SHP77 (cell line): ENCODE measurements around the gene EYA3.

Experiments
- DNase-seq, 2 experiments: peaks; one replicate each; lab custom pipeline; 2025; lab: John Stamatoyannopoulos, UW

The EYA3 gene, protein sequence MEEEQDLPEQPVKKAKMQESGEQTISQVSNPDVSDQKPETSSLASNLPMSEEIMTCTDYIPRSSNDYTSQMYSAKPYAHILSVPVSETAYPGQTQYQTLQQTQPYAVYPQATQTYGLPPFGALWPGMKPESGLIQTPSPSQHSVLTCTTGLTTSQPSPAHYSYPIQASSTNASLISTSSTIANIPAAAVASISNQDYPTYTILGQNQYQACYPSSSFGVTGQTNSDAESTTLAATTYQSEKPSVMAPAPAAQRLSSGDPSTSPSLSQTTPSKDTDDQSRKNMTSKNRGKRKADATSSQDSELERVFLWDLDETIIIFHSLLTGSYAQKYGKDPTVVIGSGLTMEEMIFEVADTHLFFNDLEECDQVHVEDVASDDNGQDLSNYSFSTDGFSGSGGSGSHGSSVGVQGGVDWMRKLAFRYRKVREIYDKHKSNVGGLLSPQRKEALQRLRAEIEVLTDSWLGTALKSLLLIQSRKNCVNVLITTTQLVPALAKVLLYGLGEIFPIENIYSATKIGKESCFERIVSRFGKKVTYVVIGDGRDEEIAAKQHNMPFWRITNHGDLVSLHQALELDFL

DNA sequence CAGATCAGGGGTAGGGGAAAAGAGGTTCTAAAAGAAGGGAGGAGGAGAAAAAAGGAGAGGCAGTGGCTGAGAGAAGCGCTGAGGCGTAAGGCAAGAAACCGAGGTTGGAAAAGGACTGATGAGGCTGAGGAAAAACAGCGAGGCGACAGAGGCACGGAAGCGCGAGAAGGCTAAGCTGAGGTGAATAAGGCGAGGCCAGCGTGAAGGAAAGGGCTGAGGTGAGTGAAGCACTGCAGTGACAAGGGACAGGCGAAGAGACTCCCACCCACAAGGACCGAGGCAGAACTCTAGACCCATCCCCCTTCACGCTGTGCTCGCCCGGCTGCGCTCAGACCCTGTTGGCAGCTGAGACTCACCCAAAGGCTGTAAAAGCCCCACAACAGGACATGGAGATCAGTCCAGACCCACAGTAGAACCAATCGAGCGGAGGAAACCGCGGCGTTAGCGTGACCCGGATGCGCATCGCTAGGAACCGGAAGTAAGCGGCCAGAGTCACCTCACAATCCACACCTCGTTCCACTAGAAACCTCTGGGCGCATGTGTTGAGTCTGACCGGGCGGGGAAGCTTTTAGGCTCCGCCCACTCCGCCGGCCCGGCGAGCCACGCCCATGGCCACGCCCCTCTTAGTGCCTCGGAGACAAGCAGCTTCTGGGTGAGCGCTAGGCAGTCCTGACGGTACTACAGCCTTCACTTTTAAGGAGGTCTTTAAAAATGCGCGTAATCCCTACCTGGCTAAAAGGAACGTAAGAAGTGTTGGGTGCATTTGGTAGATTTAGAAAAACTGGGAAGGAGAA, at the start of gene EYA3:
Gene EYA3, minus strand, starts transcription at position 443 of the 794 bp plus-strand sequence. CDS start 30,584 bp downstream, outside the sequence.
- DNase-seq, result peak; percentile 93 to 96

DNA sequence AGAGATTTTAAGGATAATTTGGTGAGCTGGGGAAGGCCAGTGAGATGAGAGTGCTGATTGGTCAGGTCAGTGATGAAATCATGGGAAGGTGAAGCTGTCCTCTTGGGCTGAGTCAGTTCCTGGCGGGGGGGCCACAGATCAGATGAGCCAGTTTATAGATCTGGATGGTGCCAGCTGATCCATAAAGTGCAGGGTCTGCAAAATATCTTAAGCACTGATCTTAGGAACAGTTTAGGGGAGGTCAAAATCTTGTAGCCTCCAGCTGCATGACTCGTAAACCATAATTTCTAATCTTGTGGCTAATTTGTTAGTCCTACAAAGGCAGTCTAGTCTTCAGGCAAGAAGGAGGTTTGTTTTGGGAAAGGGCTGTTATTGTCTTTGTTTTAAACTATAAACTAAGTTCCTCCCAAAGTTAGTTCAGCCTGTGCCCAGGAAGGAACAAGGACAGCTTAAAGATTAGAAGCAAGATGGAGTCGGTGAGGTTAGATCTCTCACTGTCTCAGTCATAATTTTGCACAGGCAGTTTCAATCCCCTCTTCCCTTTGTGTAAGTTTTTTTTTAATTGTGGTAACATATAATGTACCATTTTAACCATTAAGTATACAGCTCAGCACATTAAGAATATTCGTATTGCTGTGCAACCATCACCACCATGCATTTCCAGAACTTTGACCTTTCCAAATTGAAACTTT, 48.7 kb upstream of the EYA3 start:
- DNase-seq, result no peak

DNA sequence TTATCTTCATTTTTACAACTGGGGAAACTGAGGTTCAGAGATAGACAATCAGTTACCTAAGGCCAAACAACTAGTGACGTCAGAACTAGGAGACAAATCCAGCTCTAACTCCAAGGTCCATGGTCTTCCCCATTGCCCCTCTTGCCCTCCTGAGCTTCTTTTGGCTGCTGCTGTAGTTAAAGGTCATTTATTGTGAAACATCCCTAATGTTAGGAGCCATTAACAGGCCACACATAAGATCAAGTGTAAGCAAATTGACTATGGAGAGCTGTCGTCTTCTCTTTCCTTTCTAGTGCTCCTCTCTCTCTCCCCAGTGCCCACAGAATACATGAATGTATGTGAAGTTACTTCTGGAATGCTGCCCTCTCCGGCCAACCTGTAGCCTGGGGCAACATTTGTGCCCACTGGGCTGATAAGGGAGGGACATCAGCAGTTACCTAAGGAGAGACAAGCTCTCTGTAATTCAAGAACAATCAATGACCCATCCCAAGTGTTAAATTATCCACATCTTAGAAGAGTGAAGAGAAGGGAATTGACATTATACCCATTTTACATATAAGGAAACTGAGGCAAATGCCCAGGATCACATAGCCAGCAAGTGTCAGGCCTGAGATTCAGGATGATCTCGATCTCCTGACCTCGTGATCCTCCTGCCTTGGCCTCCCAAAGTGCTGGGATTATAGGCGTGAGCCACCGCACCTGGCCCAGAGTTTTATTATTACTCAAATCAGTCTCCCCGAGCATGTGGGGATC, 47.9 kb upstream of the EYA3 start:
- no peak for DNase-seq

DNA sequence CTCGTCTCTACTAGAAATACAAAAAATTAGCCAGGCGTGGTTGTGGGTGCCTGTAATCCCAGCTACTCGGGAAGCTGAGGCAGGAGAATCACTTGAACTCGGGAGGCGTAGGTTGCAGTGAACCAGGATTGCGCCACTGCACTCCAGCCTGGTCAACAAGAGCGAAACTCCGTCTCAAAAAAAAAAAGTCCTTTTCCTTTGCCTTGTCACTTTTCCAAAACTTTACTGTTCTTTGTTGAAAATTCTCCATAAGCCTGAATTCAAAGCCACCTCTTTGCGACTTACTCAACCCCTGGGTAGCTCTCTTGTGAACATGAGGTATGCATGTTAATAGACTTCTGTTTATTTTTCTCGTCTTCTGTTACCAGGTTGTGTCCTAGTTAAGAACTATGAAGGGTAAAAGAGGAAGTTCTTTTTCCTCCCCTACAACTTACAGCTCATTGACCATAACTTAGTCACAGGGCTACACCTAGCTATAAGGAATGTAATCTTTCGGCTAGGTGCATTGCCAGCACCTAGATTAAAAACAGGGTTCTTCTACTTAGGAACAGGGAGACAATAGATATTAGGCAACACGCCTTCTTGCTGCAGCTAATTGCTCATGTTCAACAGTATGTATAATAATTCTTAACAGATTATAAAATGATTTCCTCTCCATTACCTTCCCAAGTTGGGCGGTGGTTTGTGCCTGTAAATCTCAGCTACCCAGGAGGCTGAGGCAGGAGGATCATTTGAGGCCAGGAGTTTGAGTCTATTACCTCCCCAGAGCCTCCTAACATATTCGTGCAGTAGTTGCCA, 47.2 kb upstream of the EYA3 start:
- DNase-seq, result no peak

DNA sequence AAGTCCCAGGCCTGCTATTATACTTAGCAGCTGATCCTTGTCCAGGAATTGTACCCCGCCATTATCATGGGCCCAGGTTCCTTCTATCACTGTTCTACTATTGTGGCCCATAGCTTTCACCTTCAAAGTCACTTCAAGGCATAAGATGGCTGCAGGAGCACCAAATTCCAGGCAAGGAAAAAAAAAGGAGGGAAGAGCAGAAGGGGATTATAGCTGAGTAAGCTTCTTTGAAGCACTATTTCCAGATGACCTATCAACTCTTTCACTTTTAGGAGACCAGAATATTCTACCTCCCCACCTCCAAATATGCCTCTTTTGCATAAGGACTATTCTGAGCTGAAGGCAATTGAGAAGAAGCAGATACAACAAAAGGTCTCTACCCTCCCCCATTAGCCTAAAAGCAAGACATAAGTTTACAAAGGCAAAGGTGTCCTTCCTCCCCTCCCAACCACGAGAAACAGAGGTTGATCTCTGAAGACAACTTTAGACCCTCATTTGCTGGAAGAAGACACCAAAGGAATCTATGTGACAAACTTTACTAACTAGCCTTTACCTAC, 46.3 kb upstream of the EYA3 start:
- no peak for DNase-seq

DNA sequence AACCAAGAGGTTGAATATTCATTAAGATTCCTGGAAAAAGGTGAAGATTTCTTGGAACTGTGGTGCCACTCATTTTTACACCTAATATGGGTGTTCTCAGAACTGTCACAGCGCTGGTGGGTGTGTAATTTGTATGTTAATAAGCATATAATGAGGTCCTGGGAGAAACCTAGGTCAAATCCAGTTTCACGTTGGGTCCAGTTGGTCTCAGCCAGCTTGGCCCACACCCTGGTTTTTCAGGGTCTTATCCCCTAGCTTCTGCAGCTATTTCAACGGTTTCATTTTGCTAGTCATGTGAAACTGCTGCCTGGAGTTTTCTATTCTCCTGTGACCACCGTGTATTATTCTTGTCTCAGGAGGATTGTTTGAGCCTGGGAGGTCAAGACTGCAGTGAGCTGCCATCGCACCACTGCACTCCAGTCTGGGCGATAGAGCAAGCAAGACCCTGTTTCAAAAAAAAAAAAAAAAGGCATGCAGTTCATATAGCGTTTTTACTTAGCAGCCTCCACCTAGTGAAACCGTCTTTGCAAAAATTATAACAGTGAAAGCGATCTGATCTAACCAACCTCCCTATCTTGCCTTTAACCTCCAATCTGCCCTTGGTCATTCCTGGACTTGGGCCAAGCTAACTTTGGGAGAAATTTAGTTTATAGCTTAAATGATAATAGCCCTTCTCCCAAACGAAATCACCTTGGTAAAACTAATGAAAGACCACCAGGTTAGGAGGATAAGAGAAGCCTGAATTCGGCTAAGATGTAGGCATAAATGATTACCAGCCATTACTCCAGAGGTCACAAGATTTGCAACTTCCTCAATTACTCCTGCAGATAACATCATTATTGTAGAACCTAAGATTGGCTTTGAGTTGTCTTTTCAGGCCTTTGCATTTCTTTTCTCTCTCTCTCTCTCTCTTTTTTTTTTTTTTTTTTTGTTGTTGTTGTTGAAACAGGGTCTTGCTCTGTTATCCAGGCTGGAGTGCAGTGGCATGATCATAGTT, 44.1 kb upstream of the EYA3 start:
- no peak for DNase-seq

DNA sequence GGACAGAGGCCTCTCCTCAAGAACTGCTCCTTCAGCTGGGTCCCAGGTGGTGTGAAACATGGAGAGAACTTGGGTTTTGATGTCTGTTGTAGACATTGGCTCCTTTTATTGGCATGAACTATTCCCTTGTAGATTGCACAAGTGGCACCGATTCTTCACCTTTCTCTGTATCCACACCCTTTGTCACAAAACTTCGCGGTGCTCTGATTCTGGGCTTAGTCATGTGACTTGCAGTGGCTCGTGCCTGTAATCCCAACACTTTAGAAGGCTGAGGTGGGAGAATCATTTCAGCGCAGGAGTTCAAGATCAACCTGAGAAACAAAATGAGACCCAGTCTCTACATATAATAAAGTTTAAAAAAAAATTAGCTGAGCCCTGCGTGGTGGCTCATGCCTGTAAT, 42.5 kb upstream of the EYA3 start:
- DNase-seq, result no peak

DNA sequence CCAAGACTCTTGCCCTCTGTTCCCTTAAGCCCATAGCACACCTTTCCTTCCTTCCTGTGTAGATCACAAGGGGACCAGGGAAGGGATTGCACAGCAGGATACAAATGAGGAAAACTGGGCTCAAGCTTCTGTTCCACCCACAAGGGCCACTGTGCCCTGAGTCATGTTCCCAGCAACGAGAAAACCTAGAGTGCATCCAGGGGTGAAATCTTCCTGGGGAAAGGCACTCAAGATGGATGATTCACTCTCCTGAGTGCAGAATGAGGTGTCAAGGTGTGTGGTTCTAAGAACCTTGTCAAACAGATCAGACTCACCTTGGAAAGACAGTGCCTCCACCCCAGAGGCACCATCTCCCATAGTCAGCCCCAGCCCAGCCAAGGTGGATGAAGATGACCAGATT, 40.7 kb upstream of the EYA3 start:
- DNase-seq, result no peak

DNA sequence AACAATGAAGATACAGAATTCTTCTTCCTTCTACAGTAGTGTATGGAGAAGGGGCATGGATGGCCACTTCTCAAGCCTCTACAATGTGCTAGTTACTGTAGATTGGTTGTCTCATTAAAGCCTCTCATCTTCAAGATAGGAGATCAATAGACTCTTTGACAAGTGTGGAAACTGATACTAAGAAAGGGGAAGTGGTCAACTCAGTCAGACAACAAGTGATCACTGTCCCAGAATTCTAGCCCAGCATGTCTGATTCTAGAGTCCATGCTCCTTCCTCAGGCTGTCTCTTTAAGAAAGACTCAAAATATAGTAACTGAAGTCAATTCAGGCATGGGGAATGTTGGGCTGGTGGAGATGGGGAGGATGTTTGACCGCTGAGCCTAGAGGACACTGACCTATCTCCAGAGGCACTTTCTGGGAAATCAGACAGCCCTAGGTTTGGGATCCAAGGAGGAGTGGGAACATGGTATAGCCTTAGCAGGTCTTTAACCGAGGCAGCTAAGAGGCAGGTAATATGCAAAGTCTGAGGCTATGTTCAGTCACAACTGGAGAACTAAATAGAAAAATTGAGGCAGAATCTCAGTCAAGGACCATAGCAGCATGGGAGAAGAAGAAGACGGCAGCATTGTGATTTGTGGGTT, 39.3 kb upstream of the EYA3 start:
- DNase-seq, result no peak

DNA sequence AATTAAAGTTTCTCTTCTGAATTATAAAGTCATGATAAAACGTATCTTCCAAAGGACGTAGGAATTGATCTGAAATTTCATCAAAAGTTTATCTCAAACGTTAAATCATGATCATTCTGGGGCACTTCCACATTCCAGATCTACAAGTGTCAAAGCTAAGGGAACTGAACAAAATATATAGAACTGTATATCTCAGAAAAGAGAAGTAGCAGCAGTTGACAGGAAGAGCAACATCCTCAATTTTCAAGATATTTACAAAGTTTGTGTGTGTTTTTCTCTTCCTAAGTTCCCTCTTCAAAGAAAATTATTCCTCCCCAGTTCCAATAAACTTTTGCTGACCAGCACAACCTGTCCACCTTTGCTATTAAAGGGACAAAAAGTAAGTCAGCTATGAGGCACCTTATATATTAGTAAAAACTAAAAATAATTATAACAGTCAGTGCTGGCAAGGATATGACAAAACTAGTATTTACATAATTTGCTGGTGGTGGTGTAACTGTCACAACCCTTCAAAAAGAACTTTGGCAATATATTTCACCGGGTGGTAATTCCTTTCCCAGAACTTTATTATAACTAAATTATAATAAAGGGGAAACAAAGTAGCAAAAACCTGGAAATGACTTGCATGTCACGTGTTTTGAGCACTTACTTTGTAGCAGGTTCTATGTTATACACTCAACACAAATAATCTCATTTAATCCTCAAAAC, 38.5 kb upstream of the EYA3 start:
- no peak for DNase-seq

DNA sequence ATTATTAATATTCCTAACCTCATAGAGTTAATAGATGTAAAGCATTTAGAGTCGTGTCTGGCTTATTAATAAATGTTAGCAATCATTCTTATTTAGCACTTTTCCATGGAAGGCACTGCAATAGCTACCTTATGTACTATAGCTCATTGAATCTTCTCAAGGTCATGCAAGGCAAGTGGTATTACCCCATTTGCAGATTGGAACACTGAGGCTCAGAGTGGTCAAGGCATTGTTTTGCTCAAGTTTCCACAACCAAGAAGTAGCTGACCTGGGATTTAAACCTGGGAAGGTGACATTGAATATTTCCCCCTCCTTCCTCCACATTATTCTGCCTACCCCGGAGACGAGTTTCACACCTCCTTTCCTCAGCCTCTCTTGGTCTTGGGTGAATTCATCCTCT, 37.8 kb upstream of the EYA3 start:
- no peak for DNase-seq

DNA sequence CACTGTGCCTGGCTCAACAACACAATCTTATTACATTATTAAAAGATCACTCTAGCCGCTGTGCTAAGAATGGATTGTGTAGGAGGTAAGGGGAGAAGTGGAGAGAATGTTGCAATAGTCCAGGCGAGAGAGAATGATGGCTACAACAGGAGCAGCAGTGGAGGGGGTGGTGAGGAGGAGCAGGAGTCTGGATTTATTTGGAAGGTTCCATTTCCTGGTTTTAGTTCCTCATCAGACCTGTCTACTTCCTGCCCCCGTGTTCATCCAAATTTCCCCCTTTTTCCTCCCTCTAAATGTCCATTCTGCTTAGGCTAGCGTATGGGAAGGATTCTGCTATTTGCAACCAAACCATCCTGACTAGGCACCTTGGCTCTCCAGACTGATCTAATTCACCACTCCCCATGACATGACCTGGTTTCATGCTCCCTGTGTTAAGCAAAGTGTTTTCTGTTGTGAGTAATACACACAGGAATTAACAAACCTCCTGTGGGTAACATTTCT, 35.1 kb upstream of the EYA3 start:
- DNase-seq, result no peak

DNA sequence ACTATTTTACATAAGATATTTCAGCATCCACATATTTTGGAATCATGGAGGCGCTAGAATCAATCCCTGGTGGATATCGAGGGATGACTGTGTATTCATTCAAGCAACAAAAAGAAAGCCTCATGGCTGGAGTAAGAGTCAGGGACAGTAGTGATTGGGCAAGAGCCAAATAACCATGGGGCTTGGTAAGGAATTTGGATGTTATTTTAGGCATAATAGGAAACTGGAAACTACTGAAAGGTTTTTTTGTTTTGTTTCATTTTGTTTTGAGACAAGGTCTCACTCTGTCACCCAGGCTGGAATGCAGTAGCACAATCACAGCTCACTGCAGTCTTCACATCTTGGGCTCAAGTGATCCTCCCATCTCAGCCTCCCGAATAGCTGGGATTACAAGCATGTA, 33.8 kb upstream of the EYA3 start:
- DNase-seq, result no peak

DNA sequence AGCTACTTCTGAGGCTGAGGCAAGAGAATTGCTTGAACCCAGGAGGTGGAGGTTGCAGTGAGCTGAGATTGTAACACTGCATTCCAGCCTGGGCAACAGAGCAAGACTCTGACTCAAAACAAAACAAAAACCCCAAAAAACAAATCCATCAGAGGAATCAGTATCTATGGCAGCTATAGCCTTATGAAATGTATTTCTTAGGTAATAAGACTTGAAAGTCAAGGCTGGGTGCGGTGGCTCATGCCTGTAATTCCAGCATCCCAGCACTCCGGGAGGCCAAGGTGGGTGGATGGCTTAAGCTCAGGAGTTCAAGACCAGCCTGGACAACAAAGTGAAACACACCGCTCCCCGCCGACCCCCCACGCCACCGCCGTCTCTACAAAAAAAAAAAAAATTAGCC, 31.1 kb upstream of the EYA3 start:
- DNase-seq, result no peak

DNA sequence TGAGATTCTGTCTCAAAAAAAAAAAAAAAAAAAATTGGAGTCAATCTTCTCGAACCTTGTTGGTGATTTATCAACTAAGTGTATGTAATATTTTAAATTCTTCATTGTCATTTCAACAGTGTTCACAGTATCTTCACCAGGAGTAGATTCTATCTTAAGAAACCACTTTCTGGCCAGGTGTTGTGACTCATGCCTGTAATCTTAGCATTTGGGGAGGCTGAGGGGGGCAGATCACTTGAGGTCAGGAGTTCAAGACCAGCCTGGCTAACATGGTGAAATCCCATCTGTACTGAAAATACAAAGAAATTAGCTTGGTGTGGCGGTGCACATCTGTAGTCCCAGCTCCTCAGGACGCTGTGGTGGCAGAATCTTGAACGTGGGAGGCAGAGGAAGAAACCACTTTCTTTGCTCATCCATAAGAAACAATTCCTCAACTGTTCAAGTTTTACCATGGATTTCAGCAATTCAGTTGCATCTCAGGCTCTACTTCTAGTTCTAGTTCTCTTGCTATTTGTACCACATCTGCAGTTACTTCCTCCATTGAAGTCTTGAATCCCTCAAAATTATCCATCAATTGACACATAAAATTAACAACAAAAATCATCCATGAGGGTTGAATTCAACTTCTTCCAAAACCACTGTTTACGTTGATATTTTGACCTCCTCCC, 30.4 kb upstream of the EYA3 start:
- no peak for DNase-seq

DNA sequence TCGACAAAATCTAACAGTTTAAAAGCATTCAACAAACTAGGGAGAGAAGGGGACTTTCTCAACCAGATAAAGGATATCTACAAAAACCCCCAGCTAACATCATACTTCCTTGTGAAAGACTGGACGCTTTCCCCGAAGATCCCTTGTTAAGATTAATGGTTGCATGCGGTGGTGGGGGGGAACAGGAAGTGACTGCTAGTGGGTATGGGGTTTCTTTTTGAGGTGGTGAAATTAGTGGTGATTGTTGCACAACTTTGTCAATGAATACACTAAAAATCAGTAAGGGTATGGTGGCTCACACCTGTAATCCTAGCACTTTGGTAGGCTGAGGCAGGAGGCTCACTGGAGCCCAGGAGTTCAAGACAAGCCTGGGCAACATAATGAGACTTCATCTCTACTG, 26.9 kb upstream of the EYA3 start:
- no peak for DNase-seq

DNA sequence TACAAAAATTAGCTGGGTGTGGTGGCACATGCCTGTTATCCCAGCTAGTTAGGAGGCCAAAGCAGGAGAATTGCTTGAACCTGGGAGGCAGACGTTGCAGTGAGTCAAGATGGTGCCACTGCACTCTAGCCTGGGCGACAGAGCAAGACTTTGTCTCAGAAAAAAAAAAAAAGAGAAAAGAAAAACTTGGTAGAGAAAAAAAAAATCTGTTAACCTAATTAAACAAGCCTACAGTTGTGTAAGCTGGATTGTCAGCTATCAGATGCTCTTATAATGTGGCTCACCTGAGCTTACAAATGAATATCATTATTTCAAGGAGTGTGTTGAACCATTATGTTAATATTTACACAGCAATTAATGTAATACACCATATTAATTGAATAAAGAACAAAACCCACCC, 26.4 kb upstream of the EYA3 start:
- no peak for DNase-seq

DNA sequence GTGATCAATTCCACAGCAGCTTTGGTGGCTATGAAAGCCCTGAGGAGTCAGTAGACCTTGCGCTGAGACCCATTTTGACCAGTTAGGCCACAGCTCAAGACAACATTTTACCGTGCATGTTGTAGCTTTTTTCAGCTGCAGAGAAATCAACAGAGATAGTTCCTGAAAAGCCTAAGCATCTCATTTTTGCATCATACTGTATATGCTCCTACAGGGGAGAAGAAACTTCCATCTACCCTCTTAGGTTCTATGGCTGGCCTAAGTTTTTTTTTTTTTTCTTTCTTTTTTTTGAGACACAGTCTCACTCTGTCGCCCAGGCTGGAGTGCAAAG, 24.8 kb upstream of the EYA3 start:
- DNase-seq, result peak; percentile 2 to 14
